B cell (primary cell): ENCODE measurements around the gene IGF2BP1. TPM values are rescaled to one million over a fixed set of nuclear protein-coding genes. Genes with fewer than 3 reads are reported as not detected.

ENCODE experiments used
- ATAC-seq: fragments of 200-7000 bp; cut with Tn5 transposase; one replicate; pipeline ENCODE4 v1.10.0; 2021; ENCODE audit warnings: low read depth, mild to moderate bottlenecking, moderate number of reproducible peaks, moderate library complexity
- CTCF ChIA-PET: fragments of 350-600 bp; sonication (Branson Sonifier 250); formaldehyde crosslinking; loops from one replicate; lab custom pipeline; 2021; ENCODE audit warnings: antibody characterized with exemption, inconsistent platforms; lab: Charles Lee
- POLR2A ChIA-PET: fragments of 350-600 bp; sonication (Branson Sonifier 250); formaldehyde crosslinking; loops from one replicate; lab custom pipeline; 2021; ENCODE audit warnings: antibody characterized with exemption; lab: Charles Lee
- DNase-seq: peaks from one replicate; pipeline ENCODE4 v3.0.0; 2013
- H2AFZ ChIP-seq: 2 replicates; pipeline ENCODE4 v1.6.1; 2012; ENCODE audit warnings: mild to moderate bottlenecking, low read depth, low read length; ENCODE audit not compliant: insufficient read depth, poor library complexity, severe bottlenecking
- H3K27ac ChIP-seq, 2 donors: 1 replicate in 1 of 2; 2 replicates in 1 of 2; pipeline ENCODE4 v1.5.1; 2012 to 2013; ENCODE audit warnings: low read length in 2 of 2, mild to moderate bottlenecking in 2 of 2, moderate library complexity in 1 of 2
- H3K27me3 ChIP-seq, 4 experiments: fragments of 200-600 bp in 1 of 4; sonication (generic) in 1 of 4; replicated peaks in 1 of 4; 1 replicate in 2 of 4; 2 replicates in 2 of 4; pipeline versions ENCODE4 v1.6.1 to v1.7.0; 2013 to 2016; ENCODE audit warnings: low read length in 3 of 4, mild to moderate bottlenecking in 2 of 4, mixed read lengths in 1 of 4, moderate library complexity in 1 of 4; ENCODE audit not compliant: insufficient read depth in 4 of 4, control insufficient read depth in 3 of 4; ENCODE audit errors: control extremely low read depth in 1 of 4
- H3K36me3 ChIP-seq, 2 experiments: replicated peaks in 1 of 2; 1 replicate in 1 of 2; 2 replicates in 1 of 2; pipeline versions ENCODE4 v1.6.1 to v1.7.1; 2013; ENCODE audit warnings: low read length in 1 of 2; ENCODE audit not compliant: insufficient read depth in 2 of 2, control insufficient read depth in 1 of 2; ENCODE audit errors: control extremely low read depth in 1 of 2, extremely low read depth in 1 of 2
- H3K4me1 ChIP-seq, 2 donors: fragments of 200-600 bp in 1 of 2; sonication (generic) in 1 of 2; 1 replicate in 1 of 2; 2 replicates in 1 of 2; pipeline versions ENCODE4 v1.5.1 to v1.6.1; 2013 to 2017; ENCODE audit warnings: low read length in 2 of 2; ENCODE audit not compliant: control insufficient read depth in 2 of 2, insufficient read depth in 2 of 2
- H3K4me2 ChIP-seq: replicated peaks from 2 replicates; pipeline ENCODE3; 2012; ENCODE audit warnings: mild to moderate bottlenecking, low read depth, low read length; ENCODE audit not compliant: poor library complexity, severe bottlenecking
- H3K4me3 ChIP-seq, 5 experiments: fragments of 200-600 bp in 1 of 5; sonication (generic) in 1 of 5; 1 replicate in 3 of 5; 2 replicates in 2 of 5; pipeline versions ENCODE4 v1.5.1 to v1.7.0; 2011 to 2016; ENCODE audit warnings: low read length in 4 of 5, mild to moderate bottlenecking in 4 of 5, low read depth in 2 of 5, control low read depth in 1 of 5, moderate library complexity in 1 of 5; ENCODE audit not compliant: insufficient read depth in 1 of 5; ENCODE audit errors: control extremely low read depth in 1 of 5, extremely low read depth in 1 of 5
- H3K79me2 ChIP-seq: fragments of 200-600 bp; sonication (generic); one replicate; pipeline ENCODE4 v1.6.0; 2016; ENCODE audit warnings: low read length; ENCODE audit not compliant: control insufficient read depth, insufficient read depth
- H3K9ac ChIP-seq: fragments of 200-600 bp; sonication (generic); 2 replicates; pipeline ENCODE4 v1.6.1; 2017; ENCODE audit warnings: mild to moderate bottlenecking, low read length, moderate library complexity
- H3K9me3 ChIP-seq, 3 donors: one replicate each; pipeline versions ENCODE4 v1.6.1 to v1.7.1; 2013; ENCODE audit warnings: low read length in 2 of 3; ENCODE audit not compliant: control insufficient read depth in 2 of 3, insufficient read depth in 1 of 3; ENCODE audit errors: control extremely low read depth in 1 of 3
- H4K20me1 ChIP-seq: 2 replicates; pipeline ENCODE4 v1.6.0; 2012; ENCODE audit warnings: mild to moderate bottlenecking, low read length; ENCODE audit not compliant: insufficient read depth, control insufficient read depth, poor library complexity, severe bottlenecking
- H3K27ac Mint-ChIP-seq: one replicate; pipeline ENCODE4 v1.8.0; 2021; ENCODE audit warnings: mixed read lengths
- H3K27me3 Mint-ChIP-seq: one replicate; pipeline ENCODE4 v1.8.0; 2021; ENCODE audit warnings: mixed read lengths
- H3K4me1 Mint-ChIP-seq: one replicate; pipeline ENCODE4 v1.8.0; 2021; ENCODE audit warnings: mixed read lengths
- H3K4me3 Mint-ChIP-seq: one replicate; pipeline ENCODE4 v1.8.0; 2021; ENCODE audit warnings: mixed read lengths
- H3K9me3 Mint-ChIP-seq: one replicate; pipeline ENCODE4 v1.8.0; 2022; ENCODE audit warnings: mixed read lengths; ENCODE audit not compliant: insufficient read depth
- EZH2 ChIP-seq: IDR thresholded peaks from 2 replicates; pipeline ENCODE4 v1.6.1; 2012; ENCODE audit warnings: borderline replicate concordance, low read depth, mild to moderate bottlenecking, moderate library complexity, low read length; ENCODE audit not compliant: insufficient read depth, poor library complexity, severe bottlenecking
- WGBS: methylation state at CpG from one replicate; pipeline ENCODE4 v1.1.5; 2013; ENCODE audit warnings: missing lambda C conversion rate; ENCODE audit not compliant: insufficient coverage; 5-methylcytosine and 5-hydroxymethylcytosine counted together
- intact Hi-C: fragments of 100-400 bp; cut with micrococcal nuclease; formaldehyde crosslinking; loops from one replicate; pipeline ENCODE4 v1.10.0; 2022
- polyA plus RNA-seq: library from polyadenylated mRNA; depleted of rRNA; stranded (reverse); fragments of >200 nt; gene quantifications from 2 replicates; pipeline ENCODE4 v1.2.3, GENCODE V29; 2012
- total RNA-seq, 2 donors: library from RNA; stranded (reverse); fragments of 120-200 nt in 1 of 2; gene quantifications; 1 replicate in 1 of 2; 2 replicates in 1 of 2; pipeline versions ENCODE4 v1.2.3 to v1.2.4, GENCODE V29; 2013 to 2022
- TF ChIP-seq, protein P1 (sequence below): fragments of 200-600 bp; IDR thresholded peaks from one replicate; pipeline ENCODE4 v1.8.0; 2022; ENCODE audit warnings: antibody characterized with exemption, mild to moderate bottlenecking

Gene IGF2BP1
- total and polyA plus RNA-seq, 2 donors (not counting 1 experiment from before 2014, with no cell fraction given) = not detected

DNA sequence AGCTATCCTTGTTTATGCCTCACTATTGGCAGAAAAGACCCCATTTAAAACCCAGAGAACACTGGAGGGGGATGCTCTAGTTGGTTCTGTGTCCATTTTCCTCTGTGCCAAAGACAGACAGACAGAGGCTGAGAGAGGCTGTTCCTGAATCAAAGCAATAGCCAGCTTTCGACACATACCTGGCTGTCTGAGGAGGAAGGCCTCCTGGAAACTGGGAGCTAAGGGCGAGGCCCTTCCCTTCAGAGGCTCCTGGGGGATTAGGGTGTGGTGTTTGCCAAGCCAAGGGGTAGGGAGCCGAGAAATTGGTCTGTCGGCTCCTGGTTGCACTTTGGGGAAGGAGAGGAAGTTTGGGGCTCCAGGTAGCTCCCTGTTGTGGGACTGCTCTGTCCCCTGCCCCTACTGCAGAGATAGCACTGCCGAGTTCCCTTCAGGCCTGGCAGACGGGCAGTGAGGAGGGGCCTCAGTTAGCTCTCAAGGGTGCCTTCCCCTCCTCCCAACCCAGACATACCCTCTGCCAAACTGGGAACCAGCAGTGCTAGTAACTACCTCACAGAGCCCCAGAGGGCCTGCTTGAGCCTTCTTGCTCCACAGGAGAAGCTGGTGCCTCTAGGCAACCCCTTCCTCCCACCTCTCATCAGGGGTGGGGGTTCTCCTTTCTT, 56.1 kb downstream of the IGF2BP1 start:
- ChIA-PET POLR2A (no interaction called here), CTCF (no interaction called here)
- Histone ChIP-seq H3K4me1 (no peaks in the 10 kb centered on the region), H3K27ac (no peak overlapping the region), H3K9ac (no peak overlapping the region), H2AFZ (no peak overlapping the region), H4K20me1 (no peaks in the 10 kb centered on the region), H3K4me3 (no peak overlapping the region), H3K27me3 (no peaks in the 10 kb centered on the region), H3K79me2 (no peaks in the 10 kb centered on the region), H3K4me2 (no peak overlapping the region), H3K36me3 (no peaks in the 10 kb centered on the region), H3K9me3 (no peaks in the 10 kb centered on the region)
- WGBS = 89% methylated on average over 6 of the region's 6 CpGs
- Mint-ChIP-seq H3K4me1 (no peaks in the 10 kb centered on the region), H3K27ac (no peak overlapping the region), H3K27me3 (peaks cover 11% of the 10 kb centered on the region), H3K4me3 (no peak overlapping the region), H3K9me3 (no peaks in the 10 kb centered on the region)
- DNase-seq (no peak), ATAC-seq (no peak)
- TF ChIP-seq, protein P1, sequence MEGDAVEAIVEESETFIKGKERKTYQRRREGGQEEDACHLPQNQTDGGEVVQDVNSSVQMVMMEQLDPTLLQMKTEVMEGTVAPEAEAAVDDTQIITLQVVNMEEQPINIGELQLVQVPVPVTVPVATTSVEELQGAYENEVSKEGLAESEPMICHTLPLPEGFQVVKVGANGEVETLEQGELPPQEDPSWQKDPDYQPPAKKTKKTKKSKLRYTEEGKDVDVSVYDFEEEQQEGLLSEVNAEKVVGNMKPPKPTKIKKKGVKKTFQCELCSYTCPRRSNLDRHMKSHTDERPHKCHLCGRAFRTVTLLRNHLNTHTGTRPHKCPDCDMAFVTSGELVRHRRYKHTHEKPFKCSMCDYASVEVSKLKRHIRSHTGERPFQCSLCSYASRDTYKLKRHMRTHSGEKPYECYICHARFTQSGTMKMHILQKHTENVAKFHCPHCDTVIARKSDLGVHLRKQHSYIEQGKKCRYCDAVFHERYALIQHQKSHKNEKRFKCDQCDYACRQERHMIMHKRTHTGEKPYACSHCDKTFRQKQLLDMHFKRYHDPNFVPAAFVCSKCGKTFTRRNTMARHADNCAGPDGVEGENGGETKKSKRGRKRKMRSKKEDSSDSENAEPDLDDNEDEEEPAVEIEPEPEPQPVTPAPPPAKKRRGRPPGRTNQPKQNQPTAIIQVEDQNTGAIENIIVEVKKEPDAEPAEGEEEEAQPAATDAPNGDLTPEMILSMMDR = no peak
- no peak for TF ChIP-seq EZH2
- intact Hi-C loops = no loop called here

DNA sequence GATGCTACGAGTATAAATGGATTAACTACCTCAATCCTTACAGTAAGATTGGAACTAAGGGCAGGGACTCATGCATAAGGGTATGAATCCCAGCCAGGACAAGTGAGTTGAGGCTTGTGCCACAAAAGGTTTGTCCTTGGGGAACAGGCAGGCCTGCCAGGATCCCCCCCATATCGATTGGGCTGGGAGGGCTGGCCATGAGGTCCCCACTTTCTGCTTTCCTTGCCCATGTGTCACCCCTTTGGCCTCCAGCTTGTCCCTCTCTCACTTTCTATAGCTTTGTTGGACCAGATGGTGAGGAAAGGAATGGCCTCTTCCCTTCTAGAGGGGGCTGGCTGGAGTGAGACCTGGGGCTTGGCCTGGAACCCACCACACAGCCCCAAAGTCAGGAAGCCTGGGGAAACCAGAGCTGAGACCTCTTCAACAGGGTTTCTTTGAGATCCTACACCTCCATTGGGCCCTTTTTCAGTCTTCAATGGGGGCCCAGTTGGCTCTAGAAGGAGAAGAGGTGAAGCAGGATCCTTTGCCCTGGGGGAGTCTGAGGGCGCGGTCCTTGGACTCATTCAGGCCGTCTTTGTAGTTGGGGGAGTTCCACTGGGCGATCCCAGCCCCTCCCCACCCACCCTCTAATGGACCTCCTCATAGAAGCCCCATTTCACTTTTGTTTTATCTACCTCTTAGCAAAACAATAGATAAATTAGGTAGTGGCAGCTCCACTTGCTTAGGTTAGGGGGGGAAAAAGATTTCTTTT, 57.3 kb downstream of the IGF2BP1 start:
- Mint-ChIP-seq H3K27ac (no peak overlapping the region), H3K27me3 (peaks cover 12% of the 10 kb centered on the region), H3K9me3 (no peaks in the 10 kb centered on the region), H3K4me3 (no peak overlapping the region), H3K4me1 (no peaks in the 10 kb centered on the region)
- H3K4me3 ChIP-seq = no peak overlapping the region
- POLR2A ChIA-PET = interaction anchor here (0.7 kb wide), 1 partner anchor 114 kb away, joined by 6 read pairs; no protein-coding TSS in a partner anchor
- H3K79me2 ChIP-seq = no peaks in the 10 kb centered on the region
- WGBS = 100% methylated on average over 1 of the region's 6 CpGs
- intact Hi-C loops = no loop called here
- no peaks in the 10 kb centered on the region for H4K20me1 ChIP-seq
- CTCF ChIA-PET = interaction anchor here (1.2 kb wide), 1 partner anchor 376 kb away, joined by 3 read pairs; no protein-coding TSS in a partner anchor
- no peaks in the 10 kb centered on the region for H3K27me3 ChIP-seq
- H2AFZ ChIP-seq = no peak overlapping the region
- H3K36me3 ChIP-seq = no peaks in the 10 kb centered on the region
- no peak for TF ChIP-seq EZH2
- TF ChIP-seq, protein P1 = no peak
- DNase-seq (no peak), ATAC-seq (no peak)
- H3K9ac ChIP-seq = no peak overlapping the region
- H3K4me2 ChIP-seq = no peak overlapping the region
- H3K4me1 ChIP-seq = no peaks in the 10 kb centered on the region
- H3K27ac ChIP-seq = no peak overlapping the region
- no peaks in the 10 kb centered on the region for H3K9me3 ChIP-seq
